Glomerular endothelial cell (primary cell): ENCODE results near the gene SIRT6. TPM values are rescaled to one million over a fixed set of nuclear protein-coding genes. Genes with fewer than 3 reads are reported as not detected.
"Not testable (repeated sequence)": the region's sequence is repeated elsewhere in the genome, so short reads cannot be mapped to it uniquely, and the experiment has no call there.

Experiments used
- DNase-seq: peaks from one replicate; pipeline ENCODE4 v3.0.0-alpha.2; 2011; ENCODE audit warnings: low read depth, low spot score; ENCODE audit errors: extremely low read depth
- total RNA-seq: library from RNA; depleted of rRNA; stranded (reverse); fragments of >200 nt; gene quantifications from 2 replicates; pipeline ENCODE4 v1.2.3, GENCODE V29; 2015

SIRT6 gene
- total RNA-seq, 1 donor from 2014 or later = 41.8 TPM

- DNase-seq = no peak
Measured at GRCh38 chr19:4177146-4177545, 5.2 kb downstream of the SIRT6 start.

- DNase-seq = no peak
Measured at GRCh38 chr19:4175669-4175931, 6.8 kb downstream of the SIRT6 start.

GRCh38 chr19:4174895-4175668, 7.3 kb downstream of the SIRT6 start:
- no peak for DNase-seq

GRCh38 chr19:4174213-4174894, 8.0 kb downstream of the SIRT6 start:
- no peak for DNase-seq

GRCh38 chr19:4173479-4174212, 8.7 kb downstream of the SIRT6 start:
- no peak for DNase-seq

- no peak for DNase-seq
Measured at GRCh38 chr19:4172861-4173473, 9.4 kb downstream of the SIRT6 start.

GRCh38 chr19:4171676-4172075, 10.7 kb downstream of the SIRT6 start:
- DNase-seq = no peak

- no peak for DNase-seq
Measured at GRCh38 chr19:4164262-4164661, 18.1 kb downstream of the SIRT6 start.

GRCh38 chr19:4161415-4162077, 20.8 kb downstream of the SIRT6 start:
- no peak for DNase-seq

- not testable (repeated sequence) for DNase-seq
Measured at GRCh38 chr19:4157971-4158370, 24.4 kb downstream of the SIRT6 start.

- DNase-seq = no peak
Measured at GRCh38 chr19:4157164-4157563, 25.2 kb downstream of the SIRT6 start.

GRCh38 chr19:4154571-4155312, 27.6 kb downstream of the SIRT6 start:
- DNase-seq = no peak

- DNase-seq = no peak
Measured at GRCh38 chr19:4152241-4152998, 29.9 kb downstream of the SIRT6 start.

- no peak for DNase-seq
Measured at GRCh38 chr19:4151623-4152022, 30.7 kb downstream of the SIRT6 start.

GRCh38 chr19:4149518-4150288, 32.7 kb downstream of the SIRT6 start:
- no peak for DNase-seq

- no peak for DNase-seq
Measured at GRCh38 chr19:4144666-4145249, 37.6 kb downstream of the SIRT6 start.

- not testable (repeated sequence) for DNase-seq
Measured at GRCh38 chr19:4142916-4143315, 39.4 kb downstream of the SIRT6 start.

- DNase-seq = no peak
Measured at GRCh38 chr19:4140237-4140711, 42.1 kb downstream of the SIRT6 start.
